Hematopoietic multipotent progenitor cell treated with erythropoietin and hydrocortisone succinate and interleukin-3 and kit ligand, for 15 days (in vitro differentiated cells): ENCODE measurements around the gene USP3.

ENCODE experiments used
- DNase-seq: peaks from one replicate; pipeline ENCODE4 v3.0.0-alpha.2; 2015; ENCODE audit warnings: low spot score

USP3 gene

DNA sequence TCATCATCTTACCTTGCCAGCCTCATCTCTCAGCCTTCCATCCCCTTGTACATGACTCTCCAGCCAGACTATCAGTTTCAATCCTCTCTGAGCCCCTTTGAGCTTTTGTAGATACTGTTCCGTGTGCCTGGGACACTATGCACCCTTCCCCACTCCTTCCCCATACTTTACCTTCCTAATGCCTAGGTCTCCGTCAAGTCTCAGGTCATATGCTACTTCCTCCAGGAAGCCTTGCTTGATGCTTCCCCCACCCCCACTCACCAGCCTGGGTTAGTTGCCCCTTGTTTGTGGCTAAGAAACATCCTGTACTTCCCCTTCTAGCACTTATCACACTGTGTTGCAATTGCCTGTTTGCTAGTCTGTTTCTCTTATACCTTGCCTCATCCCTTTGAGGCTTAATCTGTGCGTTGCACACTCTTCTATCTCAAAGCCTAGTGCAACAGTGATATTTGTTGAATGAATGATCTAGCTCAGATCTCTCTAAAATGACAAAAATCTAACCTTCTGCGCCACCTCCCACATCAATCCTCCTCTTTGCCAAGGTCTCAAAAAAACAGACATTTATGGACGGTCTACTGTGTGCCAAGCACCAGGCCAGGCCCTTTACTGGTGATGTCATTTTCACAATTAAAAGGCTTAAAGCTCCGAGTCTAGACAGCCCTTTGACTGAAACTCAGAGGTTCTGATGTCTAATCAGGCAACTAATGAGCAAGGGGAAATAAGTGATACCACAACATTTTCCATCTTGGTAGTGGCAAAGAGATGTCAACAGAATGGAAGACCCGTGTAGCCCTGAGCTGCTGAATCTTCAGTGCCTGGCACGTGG lies 6.5 kb upstream of the USP3 start:
- no peak for DNase-seq

DNA sequence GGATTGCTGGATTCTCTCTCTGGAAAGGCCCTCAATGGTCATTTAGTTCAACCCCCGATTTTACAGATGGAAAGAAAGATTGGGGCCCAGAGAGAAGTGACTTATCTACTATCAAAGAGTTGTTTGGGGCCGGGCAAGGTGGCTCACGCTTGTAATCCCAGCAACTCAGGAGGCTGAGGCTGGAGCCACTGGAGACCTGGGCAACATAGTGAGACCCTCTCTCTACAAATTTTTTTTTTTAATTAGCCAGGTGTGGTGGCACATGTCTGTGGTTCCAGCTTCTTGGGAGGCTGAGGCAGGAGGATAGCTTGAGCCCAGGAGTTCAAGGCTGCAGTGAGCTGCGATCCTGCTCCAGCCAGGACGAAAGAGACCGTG lies 5.2 kb upstream of the USP3 start:
- DNase-seq, result no peak

DNA sequence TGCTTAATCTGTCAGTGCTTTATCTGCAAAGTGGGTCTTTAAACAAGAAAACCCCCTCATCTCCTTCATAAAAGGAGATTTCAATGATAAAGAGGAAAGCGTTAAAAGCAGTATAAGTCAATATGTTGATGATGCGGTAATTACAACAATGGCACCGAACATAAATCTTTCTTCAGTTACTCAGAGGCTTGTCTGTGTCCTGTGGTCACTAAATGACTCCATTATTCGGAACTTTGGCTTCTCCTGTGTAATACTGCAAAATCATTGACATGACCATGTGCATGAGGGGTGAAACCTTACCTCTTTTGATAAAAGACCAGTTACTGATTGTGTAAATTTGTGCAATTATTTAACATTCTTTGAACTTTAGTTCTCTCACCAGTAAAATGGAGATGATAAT lies 4.8 kb upstream of the USP3 start:
- no peak for DNase-seq

- DNase-seq, result no peak
Measured at GRCh38 chr15:63500265-63501250, 3.8 kb upstream of the USP3 start.

- DNase-seq, result no peak
Measured at GRCh38 chr15:63501256-63502089, 2.9 kb upstream of the USP3 start.

DNA sequence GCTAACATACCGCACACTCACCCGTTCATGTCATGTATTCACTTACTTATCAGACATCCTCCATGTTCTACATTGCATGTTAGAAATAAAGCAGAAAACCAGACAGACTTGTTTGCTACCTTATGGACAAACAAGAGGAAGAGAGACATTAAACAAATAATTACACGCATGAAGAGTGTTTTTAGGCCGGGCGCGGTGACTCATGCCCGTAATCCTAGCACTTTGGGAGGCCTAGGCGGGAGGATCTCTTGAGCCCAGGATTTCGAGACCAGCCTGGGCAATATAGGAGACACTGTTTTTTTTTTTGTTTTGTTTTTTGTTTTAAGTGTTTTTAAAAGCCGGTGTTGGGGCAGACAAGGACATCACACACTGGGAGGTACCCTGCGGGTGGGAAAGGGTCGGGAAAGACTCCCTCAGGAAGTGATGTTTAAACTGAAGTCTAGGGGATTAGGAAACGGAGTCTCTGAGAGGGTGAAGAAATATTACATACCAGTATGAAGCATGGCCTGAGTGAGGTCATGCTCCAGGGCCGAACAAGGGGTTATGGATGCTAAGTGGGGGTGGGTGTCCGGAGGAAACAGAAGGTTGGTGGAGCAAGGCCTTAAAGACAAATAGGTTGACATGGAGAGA lies 2.1 kb upstream of the USP3 start:
- DNase-seq, result no peak

DNA sequence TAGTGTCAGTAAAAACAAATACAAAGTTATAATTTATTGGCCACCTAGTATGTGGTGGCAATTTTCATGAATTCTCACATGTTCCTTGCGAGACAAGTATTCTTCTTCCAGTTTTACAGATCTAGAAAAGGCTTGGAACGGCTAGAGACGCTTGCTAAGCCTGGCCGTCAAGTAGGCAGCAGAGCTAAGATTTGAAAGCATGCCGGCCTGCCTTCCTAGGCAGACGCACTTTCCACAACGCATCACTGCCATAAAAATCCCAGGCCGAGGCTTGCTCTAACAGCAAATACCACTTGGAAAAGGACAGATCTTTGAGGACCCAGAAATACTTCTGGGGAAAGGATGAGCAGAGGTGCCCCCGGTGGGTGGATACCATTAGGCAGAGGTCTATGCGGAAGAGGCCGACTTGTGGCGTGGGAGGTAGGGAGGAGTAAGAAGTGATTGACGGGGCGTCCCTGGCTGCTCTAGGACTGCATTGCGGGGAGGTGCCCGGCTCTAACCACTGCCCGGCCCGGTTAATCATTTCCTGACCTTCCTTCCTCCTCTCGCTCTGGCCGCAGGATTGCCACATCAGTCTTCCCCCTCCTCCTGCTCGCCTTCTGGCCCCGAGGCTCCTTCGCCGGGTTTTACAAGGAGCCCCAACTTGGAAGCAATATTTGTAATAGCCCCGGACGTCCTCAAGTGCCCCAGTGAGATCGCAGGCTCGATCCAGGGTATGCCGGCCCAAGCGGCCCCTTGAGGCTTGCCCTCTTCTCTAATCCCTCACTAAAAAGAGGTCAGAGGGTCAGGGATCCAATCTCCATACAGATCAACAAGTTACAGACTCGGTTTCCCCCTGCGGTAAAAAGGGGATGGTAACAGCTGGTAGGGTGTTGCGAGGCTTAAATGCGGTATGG lies 1.3 kb upstream of the USP3 start:
- peak; percentile 48 for DNase-seq

DNA sequence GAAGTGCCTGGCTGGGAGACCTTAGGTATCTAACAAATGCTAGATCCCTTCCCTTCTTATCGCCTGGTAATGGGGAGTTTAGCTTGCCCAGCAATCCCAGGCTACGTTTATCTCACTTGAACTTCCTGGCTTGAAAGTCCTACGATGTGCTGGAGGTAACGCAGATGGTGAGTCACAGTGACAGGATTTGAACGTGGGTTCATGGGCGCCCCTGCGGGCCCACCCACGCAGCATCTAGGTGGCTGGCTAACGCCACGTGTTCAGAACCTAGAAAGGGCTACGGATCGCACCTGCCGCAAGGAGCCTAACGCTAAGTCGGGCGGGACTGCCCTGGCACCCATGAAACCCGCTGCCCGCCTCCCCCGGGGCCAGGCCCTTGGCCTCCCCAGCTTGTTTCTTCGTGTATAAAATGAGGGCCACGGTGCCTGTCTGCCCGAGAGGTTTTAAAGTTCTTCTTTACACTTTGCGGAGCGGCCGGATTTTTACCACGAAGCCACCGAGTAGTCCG lies 600 bp upstream of the USP3 start:
- peak; percentile 76 for DNase-seq

DNA sequence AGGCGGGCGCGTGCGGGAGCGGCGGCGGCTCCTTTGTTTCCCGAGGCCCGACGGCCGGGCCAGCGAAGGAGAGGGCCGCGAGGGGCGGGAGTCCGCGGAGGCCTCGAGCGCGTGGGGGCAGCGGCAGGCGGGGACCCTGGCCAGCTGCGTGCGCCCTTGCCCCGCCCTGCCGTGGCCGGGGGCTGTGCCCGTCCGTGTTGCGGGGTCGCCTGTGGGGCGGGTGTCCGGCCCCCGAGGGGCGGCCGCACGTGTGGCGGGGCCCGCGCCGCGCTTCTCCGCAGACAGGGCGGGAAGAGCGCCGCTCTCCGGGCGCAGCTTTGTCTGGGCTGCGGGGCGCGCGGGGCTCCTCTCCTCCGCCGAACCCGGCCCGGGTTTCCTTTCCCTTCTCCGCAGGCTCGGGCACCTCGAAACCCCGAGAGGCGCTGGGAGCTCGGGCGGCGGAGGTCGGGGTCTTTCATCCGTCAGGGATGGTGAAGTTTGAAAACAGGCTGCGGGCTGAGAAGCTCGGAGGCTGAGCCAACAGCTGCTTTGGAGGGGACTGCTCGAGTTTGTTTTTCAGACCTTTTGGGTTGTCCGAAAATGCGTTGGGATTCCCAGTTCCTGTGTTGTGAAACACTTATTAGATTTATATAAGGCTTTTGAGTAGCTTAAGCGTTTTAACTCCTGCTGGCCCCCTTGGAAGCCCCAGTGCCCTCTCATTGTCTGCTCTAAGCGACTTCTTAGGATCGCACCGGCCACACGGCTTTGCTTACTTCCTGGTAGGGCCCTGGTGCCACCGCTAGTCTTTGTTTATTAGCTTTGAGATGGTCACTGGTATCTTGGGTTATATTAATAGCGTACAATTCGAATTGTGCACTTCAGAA lies 817 bp downstream of the USP3 start:
- DNase-seq, result peak; percentile 60

DNA sequence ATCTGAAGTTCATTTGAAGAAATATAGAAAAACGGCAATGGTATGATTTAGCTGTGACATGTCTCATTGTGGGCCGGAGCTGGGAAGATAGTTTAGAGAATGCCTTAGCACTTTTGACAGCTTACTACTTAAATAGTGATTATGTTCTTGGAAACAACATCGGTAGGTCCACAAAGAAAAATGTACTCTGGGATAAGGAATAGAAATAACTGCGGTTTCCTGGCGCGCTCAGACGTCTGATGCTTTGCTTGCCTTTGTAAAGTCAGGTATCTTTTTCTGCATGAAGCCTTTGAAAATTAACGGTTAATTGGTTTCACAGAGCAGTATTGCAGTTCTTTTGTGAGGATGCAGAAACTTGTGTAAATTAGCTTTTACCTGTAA lies 1.4 kb downstream of the USP3 start:
- DNase-seq, result no peak

DNA sequence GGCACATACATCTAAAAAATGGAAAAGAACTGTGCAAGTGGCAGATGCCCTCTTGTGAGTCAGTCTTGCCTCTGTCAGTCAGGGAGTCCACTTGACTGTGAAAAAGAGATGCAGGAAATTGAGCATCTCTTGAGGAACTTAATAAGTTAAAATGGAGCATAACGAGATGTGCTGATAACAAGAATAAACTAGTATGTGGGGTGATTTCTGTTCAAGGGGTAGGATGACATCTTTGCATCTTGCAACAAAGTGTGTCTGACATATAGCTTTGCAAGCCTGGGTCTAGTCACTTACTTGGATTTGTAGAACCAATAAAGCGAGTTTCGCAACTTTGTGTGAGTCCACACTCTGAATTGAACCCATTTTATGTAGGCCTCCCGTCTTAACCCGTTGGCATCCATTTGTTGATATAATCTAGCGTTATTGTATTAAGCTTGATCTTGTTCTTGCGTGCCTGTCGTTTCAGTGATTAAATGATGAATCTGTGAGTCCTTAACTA lies 2.2 kb downstream of the USP3 start:
- no peak for DNase-seq

DNA sequence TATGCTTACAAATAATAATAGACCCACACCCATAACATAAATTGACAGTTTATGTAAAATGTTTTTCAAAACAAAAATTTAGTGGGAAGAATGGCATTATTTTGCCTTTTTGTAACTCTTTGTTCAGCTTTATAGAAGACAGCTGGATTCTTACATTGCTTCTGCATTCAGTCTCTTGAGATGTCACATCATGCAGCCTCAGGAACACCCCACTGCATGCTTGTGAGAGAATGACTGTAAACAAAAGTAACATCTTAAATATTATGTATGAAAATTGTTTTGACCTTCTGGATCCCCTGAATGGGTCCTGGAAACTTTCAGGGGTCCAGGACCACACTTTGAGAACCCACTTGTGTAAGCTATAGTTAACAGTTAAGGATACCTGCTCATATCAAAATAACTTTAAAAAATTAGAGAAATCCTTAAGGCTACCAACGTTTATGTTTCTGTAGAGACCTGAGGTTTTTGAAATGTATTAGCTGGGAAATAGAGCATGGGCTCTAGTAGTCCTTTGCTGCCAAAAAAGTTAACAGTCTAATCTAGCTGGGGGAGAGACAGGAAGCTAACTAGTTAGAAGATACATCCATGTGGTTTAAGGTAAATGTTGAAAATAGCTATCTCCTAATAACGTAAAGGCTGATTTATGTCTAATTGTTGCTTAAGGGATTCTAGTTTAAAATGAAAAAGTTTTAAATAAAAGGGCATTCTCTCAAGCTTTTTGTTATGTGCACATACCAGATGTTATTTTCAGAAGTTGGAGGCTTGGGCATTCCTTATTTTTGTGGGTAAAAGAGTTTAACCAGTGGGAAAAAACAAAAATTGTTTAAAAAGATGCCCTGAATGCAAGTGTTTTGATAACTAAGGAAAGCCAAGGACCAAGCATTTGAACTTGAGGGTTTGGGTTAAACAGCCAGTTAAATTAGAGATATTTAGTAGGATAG lies 3.8 kb downstream of the USP3 start:
- no peak for DNase-seq

DNA sequence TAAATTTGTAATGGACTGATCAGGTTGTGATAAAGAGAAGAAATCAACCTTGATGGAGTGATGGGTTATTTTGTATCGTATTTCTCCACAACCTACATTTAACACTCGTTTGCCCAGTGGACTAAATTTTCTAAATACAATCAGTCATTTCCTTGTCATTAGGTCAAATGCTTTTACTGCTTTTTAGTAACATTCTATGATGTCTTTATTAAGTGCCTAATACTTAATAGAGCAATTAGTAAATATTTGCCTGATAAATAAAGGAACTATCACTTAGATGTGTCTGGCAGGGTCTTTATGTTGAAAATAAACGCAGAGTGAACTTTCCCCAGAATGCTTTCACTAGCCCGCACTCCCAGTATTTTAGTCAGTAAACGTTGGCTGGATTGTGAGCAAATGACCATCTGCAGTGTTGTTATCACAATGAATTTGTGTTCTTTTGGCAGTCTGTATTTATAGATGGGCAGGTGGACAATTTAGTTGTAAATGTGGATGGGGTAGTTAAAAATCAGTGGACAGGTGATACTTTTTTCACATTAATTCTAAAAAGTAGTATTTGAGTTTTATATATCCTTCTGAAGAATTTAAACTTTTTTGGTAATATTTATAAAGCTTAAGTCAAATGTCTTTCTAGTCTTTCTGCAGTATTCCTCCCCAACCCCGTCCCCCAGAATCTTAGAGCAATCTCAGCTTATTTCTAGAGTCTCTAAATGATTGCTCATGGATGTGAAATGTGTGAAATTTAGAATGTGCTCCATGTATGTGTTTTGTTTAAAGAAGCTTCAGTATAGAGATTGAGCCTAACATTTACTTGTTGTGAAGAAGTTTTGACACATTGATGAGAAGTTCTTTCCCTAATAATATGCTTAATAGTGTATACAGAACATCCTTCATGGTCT lies 4.9 kb downstream of the USP3 start:
- no peak for DNase-seq

GRCh38 chr15:63509955-63510940 lies 5.9 kb downstream of the USP3 start:
- no peak for DNase-seq

GRCh38 chr15:63512148-63512547 lies 7.8 kb downstream of the USP3 start:
- DNase-seq, result no peak

GRCh38 chr15:63513271-63513670 lies 8.9 kb downstream of the USP3 start:
- DNase-seq, result no peak
